HG02970 (cell line): ENCODE data around the gene FOXRED2.
A peak's percentile ranks its signal among the peaks of the same experiment; 100 is the strongest.

ENCODE experiments used
- ATAC-seq: cut with Tn5 transposase; IDR thresholded peaks from one replicate; pipeline ENCODE4 v1.9.1; 2021; ENCODE audit warnings: mild to moderate bottlenecking, moderate library complexity, moderate number of reproducible peaks; ENCODE audit not compliant: unreplicated experiment, low FRiP score

FOXRED2 gene

DNA sequence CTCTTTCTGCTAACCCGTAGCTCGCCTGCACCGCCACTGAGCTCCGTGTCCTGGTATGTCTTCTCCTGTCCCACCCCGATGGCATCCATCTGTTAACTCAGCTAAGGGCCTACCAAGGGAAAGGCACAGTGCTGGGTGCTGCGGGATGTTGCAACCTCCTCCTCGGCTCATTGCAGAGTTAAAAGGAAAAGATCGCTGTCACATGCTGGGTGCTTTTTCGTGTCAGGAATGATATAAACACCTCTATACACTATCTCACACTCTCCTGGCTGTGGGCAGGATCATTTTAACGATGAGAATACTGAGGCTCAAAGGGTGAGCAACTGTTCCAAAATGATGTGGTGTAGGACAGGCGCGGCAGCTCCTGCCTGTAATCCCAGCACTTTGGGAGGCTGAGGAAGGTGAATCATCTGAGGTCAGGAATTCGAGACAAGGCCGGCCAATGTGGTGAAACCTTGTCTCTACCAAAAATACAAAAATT lies 35.5 kb downstream of the FOXRED2 start:
- no peak for ATAC-seq

DNA sequence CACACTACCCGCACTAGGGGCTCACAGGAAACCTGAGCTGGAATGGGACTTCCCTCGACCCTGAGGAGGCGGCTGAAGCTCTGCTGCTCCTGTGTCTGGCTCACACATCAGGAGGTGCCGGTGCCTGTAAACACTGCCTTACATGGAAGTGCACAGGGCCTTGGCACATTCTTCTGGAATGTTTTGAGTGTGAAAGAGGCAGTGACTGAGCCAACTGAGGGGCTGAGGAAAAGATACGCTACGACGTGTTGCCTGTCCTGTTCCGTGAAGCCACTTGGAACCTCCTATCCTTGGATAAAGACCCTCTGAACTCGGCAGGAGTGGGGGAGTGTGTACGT lies 35.9 kb downstream of the FOXRED2 start:
- no peak for ATAC-seq

DNA sequence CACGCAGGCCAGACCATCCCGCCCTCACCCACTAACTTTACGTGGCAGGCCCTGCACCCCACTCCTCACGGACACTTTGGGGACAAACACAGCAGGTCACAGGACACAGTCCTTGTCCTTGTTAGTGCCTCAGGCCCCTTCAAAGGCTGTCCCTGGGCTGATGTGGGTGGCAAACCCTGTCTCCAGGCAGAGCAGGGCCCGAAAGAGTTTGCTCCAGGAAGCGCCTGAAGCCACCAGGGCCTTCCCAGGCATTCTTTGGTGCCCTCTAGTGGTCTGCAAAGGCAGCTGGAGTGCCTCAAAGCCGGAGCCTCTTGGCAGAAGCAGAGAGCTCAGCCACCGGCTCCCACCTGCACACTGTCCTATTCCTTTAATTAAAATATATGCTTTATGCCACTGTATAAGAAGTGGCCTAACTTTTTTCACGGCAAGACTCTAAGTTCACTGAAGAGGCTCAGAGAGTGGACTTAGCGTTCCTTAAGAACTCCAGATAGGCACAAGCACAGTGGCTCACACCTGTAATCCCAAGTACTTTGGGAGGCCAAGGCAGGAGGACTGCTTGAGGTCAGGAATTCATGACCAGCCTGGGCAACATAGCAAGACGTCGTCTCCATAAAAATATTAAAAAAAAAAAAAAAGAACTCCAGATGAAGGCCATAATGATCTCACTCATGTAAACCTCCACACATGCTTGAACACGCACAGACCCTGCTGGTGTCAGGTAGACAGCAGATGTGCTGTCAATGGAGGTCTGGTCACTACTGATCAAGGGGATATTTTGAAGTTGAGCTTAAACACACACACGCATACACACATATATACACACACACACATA lies 36.5 kb downstream of the FOXRED2 start:
- no peak for ATAC-seq

DNA sequence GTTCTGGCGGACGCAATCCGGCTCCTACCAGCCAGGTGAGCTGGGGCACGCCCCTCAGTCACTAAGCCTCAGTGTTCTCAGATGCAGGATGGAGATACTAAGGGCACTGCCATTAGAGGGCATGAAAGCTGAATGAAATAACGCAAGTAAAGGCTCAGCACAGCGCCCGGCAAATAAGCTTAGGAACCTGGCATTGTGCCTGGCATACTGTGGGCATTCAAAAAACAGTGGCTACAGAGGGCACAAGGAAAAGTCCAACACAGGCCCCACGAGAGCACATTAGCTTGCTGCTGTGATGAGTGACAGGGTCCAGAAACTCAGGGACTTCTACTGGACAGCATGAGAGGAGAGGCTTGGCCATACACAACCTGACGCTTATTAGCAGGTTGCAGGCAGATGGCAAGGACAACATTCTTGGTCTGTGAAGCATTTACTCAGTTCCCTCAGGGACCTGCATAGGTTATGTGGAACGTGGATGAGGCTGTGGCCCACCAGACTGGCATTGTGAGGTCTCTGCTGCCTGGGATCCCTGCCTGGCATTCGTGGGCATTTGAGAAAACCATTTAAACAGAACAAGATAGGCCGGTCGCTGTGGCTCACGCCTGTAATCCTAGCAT lies 37.6 kb downstream of the FOXRED2 start:
- no peak for ATAC-seq

DNA sequence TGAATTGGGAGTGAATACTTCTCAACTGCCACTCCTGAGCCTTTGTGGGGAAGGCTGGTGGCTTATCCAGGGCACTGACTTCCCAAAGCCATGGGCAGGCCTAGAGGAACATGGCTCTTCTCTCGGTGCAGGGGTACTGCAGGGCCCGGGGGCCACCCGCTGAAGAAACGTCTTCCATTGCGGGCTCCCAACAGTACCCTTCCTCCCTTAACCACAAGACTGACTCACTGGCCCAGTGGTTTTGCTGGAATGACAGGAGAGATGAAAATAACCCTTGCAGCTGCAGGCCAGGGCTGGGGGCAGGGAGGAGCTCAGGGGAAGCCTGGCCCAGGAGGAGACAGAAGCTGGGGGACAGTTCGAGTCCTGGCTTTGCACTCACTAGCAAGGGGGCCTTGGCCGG lies 38.9 kb downstream of the FOXRED2 start:
- ATAC-seq: no peak

DNA sequence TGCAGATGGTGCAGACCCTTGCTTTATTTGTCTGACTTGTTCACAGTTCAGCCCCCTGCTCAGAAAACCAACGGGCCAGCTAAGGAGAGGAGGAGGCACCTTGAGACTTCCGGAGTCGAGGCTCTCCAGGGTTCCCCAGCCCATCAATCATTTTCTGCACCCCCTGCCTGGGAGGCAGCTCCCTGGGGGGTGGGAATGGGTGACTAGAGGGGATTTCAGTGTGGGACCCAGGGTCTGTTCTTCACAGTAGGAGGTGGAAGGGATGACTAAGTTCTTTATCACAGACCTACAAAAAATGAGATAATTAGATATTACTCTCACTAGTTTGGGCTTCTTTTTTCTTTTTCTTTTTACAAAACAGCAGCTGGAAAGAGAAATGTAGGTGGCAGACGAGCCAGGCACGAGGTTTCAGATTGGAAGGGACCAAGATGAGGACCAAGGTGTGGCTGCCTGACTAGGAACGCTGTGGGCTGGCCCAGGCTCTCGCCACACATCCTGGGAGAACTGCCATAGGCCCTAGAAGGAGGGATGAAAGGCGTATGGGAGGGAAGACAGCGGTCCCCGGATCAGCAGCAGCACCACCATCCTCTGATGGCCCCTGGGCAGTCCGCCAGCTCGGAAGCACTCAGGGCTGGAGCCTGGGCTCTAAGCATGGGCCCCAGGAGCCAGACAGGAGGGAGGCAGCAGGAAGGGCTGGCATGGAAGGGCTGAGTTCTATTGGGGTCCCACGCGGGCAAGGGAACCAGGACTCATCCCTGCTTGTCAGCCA lies 39.6 kb downstream of the FOXRED2 start:
- ATAC-seq: no peak

DNA sequence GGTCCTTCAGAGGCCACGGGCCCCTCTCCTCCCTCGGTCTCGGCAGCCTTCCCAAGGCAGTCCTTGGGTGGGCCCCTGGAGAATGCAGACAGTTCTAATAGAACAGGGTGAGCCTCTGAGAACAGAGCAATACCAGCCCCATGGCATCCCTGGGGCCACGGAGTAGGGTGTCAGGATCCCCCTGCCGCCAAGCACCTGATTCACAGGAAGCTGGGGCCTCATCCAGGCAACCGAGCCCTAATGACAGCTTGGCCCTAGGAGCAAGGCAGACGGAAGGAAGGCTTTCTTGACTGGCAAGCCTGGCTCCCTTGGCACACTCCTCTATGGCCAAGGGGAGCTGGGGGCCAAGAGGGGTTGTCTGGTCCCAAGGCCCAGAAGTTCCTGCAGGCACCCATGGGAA lies 40.6 kb downstream of the FOXRED2 start:
- no peak for ATAC-seq

DNA sequence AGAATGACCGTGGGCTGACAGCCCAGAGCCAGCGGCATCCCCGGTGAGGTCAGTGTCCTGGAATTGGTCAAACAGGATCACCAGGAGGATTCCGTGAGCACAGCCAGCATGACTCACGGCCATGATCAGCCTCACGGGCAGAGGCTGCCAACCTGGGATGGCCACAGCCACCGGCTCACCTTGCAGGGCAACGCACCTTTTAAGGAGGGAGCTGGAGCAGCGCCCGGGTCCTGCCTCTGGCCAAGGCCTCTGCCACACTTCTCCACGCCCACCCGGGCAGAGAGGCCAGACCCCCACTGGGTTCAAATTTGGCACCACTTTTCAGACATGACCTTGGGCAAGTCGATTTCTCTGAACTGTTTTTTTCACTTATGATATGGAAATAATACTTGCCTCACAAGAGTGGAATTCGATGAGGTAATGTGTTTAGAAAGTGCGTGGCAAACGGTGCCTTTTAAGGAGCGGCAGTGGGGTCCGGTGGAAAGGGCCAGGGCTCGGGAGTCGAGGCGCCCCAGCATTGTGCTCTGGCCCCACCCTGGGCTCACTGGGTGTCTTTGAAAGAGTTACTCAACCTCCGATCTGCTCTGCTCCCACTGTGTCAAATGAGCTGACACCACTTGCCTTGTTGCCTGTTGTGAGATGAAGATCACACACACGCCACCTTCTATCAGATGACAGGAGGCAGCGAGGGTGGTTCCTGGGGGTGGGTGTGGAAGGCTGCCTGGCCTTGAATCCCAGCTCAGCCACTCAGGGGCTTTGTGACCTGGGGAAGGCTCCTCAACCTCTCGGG lies 41.4 kb downstream of the FOXRED2 start:
- ATAC-seq: no peak

DNA sequence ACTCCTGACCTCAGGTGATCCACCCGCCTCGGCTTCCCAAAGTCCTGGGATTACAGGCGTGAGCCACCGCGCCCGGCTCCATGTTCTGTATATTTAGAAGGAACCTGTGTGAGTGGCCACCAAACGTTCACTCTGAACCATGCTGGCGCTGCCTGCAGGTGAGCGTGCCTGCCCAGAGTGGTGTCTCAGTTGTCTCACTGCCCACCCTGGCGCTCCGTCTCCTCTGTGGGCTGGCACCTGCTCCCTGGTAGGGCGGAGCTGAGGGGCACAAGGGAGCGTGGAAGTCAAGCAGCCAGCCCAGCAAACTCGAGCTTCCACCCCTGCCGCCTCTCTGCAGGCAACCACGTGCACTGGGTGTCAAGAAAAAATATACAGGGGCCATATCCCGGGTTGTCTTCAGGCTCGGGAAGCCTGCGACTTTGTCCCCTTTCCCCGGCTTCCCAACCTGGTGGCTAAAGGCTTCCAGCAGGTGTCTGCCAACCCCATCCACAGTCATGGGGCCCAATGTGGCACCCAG lies 42.1 kb downstream of the FOXRED2 start:
- no peak for ATAC-seq

DNA sequence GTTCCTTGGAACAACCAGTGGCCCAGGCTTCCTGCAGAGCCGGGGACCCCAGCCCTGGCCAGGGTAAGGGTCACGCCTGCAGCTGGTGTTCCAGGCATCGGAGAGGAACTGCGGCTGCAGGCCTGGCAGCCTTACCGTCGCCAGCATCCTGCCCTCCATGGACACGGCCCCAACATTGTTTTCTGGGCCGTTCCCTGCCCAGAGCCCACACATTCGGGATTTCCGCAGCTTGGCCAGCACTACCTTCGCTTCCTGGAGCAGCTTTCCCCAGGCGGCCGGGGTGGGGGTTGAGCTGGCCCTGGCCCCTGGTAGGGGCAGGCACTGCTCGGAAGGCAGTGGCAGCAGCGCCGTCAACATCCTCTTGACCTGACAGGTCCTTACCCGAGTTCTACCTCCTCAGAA lies 43.1 kb downstream of the FOXRED2 start:
- no peak for ATAC-seq

DNA sequence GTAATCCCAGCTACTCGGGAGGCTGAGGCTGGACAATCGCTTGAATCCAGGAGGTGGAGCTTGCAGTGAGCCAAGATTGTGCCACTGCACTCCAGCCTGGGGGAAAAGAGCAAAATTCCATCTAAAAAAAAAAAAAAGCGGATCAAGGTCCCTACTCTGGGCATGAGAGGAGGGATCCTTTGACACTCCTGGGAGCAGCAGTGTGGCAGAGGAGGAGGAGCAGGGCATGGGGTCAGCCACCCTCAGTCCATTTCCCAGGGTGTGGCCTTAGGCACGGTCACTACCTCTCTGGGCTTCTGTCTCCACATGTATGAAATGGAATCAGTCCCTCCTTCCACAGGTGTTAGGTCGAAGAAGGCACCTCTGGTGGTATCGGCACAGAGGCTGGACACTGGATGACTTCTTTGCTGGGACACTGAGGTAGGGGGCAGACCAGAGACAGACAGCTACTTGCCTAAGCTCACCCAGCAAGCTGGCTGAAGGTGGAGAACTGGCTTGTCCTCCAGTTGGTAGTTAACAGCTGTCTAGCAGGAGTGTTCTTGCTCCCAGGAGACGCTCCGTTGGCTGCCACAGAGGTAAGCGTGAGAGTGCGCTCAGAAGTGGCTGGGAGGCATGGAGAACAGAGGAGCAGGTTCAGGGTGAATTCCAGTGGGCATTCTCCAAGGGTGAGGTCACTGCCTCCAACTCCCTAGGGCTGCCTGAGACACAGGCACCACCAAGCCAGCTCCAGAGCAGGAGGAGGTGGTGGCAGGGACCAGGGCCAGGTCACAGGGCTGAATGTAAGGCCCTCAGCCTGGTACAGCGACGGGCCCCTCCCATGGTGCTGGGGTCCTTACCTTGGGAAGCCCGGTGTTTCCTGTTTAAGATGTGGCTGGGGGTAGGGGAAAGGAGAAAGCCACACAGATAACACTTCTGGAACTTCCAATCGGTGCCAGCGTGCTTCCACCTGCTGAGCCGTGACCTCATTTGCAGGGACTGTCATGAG lies 44.9 kb downstream of the FOXRED2 start:
- no peak for ATAC-seq

DNA sequence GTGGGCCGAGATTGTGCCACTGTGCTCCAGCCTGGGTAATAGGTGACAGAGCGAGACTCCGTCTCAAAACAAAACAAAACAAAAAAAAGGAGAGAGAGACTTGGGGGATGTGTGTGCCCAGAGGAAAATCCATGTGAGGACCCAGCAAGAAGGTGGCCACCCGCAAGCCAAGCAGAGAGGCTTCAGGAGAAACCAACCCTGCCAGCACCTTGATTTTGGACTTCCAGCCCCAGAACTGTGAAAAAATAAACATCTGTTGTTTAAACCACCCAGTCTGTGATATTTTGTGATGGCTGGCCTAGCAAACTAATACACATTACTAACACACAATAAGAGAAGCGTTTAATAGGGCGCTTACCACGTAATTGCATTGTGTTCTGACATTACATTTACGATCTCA lies 46.6 kb downstream of the FOXRED2 start:
- ATAC-seq: no peak

DNA sequence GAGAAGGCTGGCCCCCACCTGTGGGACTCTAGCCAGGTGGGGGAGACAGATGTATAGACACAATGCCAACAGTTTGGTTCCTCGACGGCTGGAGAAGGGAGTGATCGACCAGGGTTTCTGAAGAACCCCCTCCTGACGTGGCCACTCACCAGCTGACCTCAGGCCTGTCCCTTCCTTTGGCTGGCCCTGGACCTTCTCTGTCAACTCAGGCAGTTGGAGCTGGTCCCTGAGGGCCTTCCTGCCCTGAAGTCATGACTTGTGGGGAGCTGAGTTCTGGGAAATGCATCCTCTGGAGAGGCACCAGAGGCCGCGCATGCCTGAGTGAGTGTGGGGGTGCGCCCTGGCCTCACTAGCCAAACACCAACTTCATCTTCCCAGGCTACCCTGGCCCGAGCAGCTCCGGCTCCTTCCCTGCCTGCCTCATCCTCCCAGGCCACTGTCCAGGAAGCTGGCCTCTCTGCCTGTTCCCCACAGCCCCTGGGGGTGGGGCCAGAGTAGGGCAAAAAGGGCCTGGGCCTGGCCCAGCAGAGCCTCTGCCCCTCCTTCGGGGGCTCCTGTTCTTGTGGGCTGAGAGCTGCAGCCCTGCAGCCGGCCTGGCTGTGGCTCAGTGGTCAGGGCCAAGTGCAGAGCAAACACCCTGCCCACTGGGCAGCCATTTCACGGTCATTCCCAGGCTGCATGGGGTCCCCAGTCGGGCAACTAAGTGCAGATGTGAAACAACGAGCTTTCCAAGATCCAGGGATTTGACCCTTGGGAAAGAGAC lies 49.0 kb downstream of the FOXRED2 start:
- no peak for ATAC-seq

DNA sequence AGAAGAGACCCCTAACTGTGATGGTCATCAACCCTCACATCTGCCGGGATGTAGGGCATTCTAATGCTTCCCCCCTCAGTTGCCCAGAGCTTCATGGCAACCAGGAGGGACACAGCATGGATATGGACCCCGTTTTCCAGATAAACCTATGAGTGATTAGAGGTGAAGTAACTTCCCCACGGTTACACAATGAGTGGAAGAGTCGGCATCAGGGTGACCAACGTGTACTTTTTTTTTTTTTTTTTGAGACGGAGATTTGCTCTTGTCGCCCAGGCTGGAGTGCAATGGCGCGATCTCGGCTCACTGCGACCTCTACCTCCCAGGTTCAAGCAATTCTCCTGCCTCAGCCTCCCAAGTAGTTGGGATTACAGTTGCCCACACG lies 50.4 kb downstream of the FOXRED2 start:
- no peak for ATAC-seq

DNA sequence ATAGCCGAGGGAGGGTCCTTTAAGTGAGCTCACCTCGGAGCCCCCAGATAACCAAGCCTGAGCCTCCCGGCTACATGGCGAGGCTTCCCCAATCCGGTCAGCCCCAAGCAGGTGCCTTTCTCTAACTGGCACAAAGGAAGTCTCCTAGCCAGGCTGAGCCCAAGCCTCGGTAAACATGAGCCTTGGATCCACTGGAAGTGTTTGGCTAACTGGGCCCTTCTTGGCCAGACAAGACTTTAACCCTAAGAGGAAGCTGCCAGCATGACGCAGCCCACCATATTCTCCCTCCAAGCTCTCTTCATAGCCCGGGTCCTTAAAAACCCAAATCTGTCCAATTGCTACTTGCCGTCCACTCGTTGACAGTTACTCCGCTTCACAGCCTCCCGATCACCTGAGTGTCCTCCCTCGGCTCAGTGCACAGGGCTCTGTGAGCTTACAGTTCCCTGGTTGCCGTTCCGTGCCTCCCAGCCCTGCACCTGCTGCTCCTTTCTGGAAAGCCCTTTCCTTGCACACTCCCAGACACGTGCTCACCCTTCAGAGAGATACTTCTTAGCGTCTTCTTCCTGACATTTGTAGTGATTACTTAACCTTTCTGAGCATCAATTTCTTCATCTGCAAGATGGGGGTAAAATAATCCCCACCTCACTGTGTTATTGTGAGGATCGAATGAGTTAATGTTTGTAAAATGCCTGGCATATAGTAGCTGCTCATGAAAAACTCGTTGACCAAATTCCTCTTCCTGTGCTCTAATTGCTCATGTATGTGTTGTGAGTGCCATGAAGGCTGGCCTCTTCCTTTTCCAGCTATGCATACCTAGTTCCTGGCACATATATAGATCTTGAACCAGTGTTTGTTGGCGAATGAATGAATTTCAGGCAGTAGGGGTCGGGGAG lies 51.0 kb downstream of the FOXRED2 start:
- no peak for ATAC-seq

DNA sequence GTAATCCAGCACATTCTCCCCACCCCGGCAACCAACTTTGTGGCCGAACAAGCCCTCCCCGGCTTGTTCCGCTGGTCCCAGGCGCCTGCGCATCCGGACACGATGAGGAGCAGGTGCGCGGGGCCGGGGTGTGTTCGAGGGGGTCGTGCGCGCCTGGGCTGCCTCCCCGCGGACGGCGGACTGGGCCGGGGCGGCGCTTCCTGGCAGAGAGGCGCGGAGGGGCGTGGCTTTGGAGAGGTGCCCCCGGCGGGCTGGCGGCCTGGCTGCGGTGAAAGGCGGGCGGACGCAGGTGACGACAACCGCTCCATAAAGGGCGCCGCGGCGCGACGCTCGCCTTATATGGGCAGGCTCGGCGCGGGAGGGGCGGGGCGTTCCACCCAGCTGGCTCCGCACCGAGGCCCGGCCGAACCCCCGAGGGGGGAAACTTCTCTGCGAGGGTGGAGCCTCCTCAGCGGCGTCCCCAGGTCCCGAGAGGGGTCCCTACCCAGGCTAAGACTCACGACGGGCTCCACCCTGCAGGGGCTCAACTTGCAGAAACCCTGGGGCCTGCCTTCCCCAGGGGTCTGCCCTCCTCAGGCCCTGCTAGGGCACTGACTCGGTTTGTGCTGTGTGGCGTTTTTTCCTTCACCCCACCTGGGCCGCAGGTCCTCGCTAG lies 51.8 kb downstream of the FOXRED2 start:
- ATAC-seq: peak; percentile 53

DNA sequence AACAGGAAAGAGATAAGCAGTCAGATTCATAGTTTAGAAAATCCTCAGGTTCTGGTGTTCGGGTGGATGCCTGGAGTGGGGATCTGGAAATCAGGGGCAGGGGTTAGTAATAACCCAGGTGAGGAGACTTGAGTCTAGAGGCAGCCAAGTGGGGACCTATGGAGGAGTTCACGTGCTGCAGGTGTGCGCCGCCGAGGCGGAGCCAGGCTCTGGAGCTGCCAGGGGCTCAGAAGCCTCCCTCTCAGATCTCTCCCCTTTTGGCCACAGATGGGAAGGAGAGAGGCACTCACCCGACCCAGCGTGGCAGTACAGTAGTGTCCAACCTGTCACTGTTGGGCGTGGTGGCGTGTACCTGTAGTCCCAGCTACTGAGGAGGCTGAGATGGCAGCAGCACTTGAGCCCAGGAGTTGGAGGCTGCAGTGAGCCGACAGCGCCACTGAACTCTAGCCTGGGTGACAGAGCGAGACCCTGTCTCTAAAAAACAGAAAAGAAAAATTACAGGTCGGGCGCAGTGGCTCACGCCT lies 52.9 kb downstream of the FOXRED2 start:
- no peak for ATAC-seq
